ENCODE measurements around the gene DDIT3. TPM values are rescaled to one million over a fixed set of nuclear protein-coding genes. Genes with fewer than 3 reads are reported as not detected.

Gene DDIT3
- total RNA-seq, 4 donors from 2014 or later = 5.1 to 23.3 (median 15.4) TPM

DNA sequence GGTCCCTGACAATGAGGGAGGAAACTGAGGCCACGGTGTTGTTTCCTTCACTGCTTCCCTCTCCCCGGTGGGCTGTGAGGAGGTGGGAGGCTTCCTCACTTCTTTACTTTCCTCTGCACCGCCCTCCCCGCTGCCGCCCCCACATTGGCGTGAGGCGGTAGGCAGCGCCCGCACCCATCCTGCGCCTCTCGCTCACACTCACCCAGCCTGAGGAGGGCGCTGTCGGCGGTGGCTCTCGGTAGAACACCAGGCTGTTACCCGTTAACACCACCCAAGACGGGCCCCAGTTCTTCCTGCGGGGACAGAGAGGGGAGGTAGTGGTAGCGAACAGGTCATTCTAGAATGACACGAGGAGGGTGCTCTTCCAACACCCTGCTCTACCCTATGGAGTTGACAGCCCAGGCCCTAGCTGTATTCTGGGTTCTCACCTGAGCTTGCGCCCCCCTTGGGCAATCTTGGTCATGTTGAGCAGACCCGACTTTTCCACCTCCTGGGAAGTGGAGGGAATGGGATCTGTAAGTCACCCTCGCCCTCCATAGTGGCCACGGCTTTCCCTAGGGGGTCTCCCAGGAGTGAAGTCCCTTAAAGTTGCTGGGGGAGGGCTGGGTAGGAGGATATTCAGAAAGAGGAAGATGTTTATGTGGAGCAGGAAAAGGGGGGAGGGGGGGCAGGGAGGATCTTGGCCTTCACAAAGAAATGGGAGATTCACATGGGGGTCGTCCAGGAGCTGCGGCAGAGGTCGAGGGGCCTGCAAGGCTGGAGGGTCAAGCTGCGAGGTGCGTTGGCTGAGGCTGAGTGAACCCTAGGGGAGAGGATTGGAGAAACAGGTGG is 43.9 kb downstream of the DDIT3 start:
- TF ChIP-seq POLR2A (IDR thresholded peaks at IDR 0.05) = no peak
- TF ChIP-seq, protein P1, sequence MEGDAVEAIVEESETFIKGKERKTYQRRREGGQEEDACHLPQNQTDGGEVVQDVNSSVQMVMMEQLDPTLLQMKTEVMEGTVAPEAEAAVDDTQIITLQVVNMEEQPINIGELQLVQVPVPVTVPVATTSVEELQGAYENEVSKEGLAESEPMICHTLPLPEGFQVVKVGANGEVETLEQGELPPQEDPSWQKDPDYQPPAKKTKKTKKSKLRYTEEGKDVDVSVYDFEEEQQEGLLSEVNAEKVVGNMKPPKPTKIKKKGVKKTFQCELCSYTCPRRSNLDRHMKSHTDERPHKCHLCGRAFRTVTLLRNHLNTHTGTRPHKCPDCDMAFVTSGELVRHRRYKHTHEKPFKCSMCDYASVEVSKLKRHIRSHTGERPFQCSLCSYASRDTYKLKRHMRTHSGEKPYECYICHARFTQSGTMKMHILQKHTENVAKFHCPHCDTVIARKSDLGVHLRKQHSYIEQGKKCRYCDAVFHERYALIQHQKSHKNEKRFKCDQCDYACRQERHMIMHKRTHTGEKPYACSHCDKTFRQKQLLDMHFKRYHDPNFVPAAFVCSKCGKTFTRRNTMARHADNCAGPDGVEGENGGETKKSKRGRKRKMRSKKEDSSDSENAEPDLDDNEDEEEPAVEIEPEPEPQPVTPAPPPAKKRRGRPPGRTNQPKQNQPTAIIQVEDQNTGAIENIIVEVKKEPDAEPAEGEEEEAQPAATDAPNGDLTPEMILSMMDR (IDR thresholded peaks at IDR 0.05) = peak in 5 of 6 experiments; percentile 18 to 41 (median 25)
- Histone ChIP-seq H3K4me3 (peak overlapping the region; percentile 6 to 62 (median 39)), H3K4me1 (peaks cover 16 to 35% (median 18%) of the 10 kb centered on the region in 3 donors), H3K27ac (peak overlapping the region; percentile 57 to 87 (median 71)), H3K9me3 (no peaks in the 10 kb centered on the region), H3K27me3 (peaks cover 8 to 86% (median 18%) of the 10 kb centered on the region in 4 donors), H3K36me3 (no peaks in the 10 kb centered on the region)
- 26 to 44% methylated on average over 7 to 11 of the region's 29 CpGs for WGBS, 2 donors
- intact Hi-C loops (cut with DNase I) = no loop called here
- no peak for DNase-seq

DNA sequence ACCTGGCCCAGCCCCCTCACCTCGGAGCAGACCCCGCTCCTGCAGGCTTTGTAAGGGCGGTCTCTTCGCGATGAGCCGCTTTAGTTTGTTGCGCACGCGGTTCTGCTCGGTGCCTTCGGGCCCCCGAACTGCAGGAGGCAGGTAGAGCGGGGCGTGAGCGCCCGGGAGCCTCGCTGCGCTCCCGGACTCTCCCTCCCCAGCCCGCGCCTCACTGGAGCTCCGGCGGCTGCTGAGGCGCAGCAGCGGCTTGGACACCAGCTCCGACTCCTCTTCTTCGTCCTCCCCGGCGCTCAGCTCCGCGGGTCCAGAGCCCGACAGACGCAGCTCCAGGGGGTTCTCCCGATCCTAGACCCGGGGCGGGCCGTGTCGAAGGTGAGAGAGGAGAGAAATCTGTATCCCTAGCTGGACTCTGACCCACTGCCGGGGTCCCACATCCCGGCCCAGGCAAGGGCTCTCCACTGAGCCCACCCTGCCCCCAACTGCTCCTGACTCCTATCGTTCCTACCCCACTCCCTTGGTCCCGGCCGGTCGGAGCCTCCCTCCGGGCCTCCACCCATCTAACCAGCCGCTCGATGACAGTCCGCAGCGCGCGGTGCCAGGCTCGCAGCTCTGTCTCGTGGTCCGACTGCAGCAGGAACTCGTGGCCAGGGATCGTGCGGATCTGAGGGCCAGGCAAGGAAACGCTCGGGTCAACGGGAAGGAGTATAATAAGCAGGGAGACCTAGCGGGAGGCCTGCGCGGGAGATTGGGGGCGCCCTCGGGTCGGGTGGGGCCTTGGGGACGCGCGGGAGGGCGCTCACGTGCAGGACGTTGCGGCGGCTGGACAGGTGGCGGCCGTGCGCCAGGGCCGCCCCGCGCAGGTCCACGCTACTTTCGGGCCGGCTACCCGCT is 44.8 kb downstream of the DDIT3 start:
- H3K4me3 ChIP-seq = peak overlapping the region; percentile 6 to 62 (median 39)
- WGBS, 2 donors = 21 to 26% methylated on average over 20 to 21 of the region's 84 CpGs

DNA sequence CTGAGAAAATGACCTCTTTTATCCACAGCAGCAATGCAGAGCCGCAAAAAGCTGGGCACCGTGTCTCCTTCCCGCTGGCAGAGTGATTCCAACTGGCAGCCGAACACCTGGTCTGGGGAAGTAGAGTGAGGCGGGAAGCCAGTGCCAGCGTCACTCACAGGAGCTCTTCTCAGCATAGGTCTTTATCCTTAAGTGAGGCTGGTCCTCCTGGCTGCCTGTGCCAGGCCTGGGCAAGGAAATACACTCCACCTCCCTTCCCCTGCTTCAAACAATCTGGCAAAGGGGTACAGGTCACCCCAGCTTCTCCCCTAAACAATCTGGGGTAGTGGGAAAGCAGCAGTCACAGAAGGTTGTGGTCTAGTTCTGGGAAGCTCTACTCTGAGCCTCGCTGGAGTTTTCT is 45.5 kb downstream of the DDIT3 start:
- H3K9me3 ChIP-seq = no peaks in the 10 kb centered on the region
- no peaks in the 10 kb centered on the region for H3K36me3 ChIP-seq
- TF ChIP-seq, protein P1 (IDR thresholded peaks at IDR 0.05) = no peak
- TF ChIP-seq POLR2A (IDR thresholded peaks at IDR 0.05) = no peak
- WGBS, 2 donors = 39 to 62% methylated on average over 6 to 7 of the region's 7 CpGs
- no peak overlapping the region for H3K27ac ChIP-seq
- H3K4me1 ChIP-seq = peaks cover 16 to 28% (median 18%) of the 10 kb centered on the region in 3 donors
- intact Hi-C loops (cut with DNase I) = no loop called here
- peak overlapping the region in 3 of 4 donors; percentile 36 to 62 (median 42) for H3K4me3 ChIP-seq
- peaks cover 8 to 97% (median 18%) of the 10 kb centered on the region in 4 donors for H3K27me3 ChIP-seq
- DNase-seq = no peak

More for the DNA sequence above, 44.8 kb downstream of the DDIT3 start:
- Histone ChIP-seq H3K9me3 (no peaks in the 10 kb centered on the region), H3K36me3 (no peaks in the 10 kb centered on the region), H3K27ac (peak overlapping the region in 1 of 4 donors; percentile 80), H3K27me3 (peaks cover 8 to 92% (median 18%) of the 10 kb centered on the region in 4 donors), H3K4me1 (peaks cover 16 to 32% (median 18%) of the 10 kb centered on the region in 3 donors)
- no peak for DNase-seq
- intact Hi-C loops (cut with DNase I) = no loop called here
- TF ChIP-seq, protein P1 (IDR thresholded peaks at IDR 0.05) = no peak
- TF ChIP-seq POLR2A (IDR thresholded peaks at IDR 0.05) = no peak

DNA sequence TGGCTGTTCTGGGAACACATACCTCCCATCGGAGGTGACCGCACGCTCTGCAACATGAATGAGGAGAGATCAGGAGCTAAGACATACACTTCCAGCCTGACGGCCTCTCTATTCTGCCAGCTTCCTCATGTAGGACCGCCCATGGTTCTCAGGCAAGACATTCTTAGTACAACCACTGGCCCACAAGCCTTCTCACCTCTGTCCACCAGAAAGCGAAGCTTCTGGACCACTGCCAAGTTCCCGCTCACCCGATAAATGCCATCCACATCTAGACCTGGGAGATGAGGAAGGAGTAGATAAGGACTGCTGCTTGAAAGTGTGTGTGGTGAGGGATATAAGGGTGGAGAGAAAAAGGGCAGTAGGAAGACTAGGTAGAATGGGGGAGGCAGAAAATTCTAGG is 45.9 kb downstream of the DDIT3 start:
- peaks cover 16 to 28% (median 18%) of the 10 kb centered on the region in 3 donors for H3K4me1 ChIP-seq
- no peak for TF ChIP-seq POLR2A (IDR thresholded peaks at IDR 0.05)
- TF ChIP-seq, protein P1 (IDR thresholded peaks at IDR 0.05) = no peak
- 75 to 88% methylated on average over 8 of the region's 8 CpGs for WGBS, 2 donors
- H3K4me3 ChIP-seq = no peak overlapping the region
- H3K27me3 ChIP-seq = peaks cover 8 to 97% (median 18%) of the 10 kb centered on the region in 4 donors
- no peaks in the 10 kb centered on the region for H3K36me3 ChIP-seq
- intact Hi-C loops (cut with DNase I) = no loop called here
- no peak for DNase-seq
- no peaks in the 10 kb centered on the region for H3K9me3 ChIP-seq
- H3K27ac ChIP-seq = no peak overlapping the region
